HG02588 (cell line): ENCODE measurements around the gene LRTM1.

Source experiments
- ATAC-seq: cut with Tn5 transposase; IDR thresholded peaks from one replicate; pipeline ENCODE4 v1.9.1; 2021; ENCODE audit warnings: mild to moderate bottlenecking, moderate library complexity; ENCODE audit not compliant: unreplicated experiment

Gene LRTM1

GRCh38 chr3:54897028-54897711, 30.7 kb downstream of the LRTM1 start:
- ATAC-seq = no peak

GRCh38 chr3:54895613-54896012, 32.2 kb downstream of the LRTM1 start:
- ATAC-seq = no peak

DNA sequence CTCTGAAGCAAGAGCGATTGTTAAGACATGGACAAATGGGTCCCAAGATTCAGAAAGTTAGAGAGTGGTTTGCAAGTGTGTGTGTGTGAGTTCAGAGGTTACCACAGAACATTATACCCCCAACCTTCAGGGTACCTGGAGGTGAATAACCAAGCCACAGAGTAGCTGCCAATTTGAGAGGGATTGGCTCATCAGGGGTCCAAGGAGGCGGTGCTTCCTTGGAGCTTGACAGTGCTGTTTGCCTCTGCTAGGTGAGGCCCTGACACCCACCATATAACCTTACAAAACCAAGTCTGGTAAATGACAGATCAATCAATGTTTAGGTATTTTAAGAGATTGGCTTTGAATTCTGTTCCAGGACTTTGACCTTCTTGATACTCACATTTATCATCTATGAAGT, 35.7 kb downstream of the LRTM1 start:
- ATAC-seq = no peak

GRCh38 chr3:54891540-54891897, 36.3 kb downstream of the LRTM1 start:
- no peak for ATAC-seq

DNA sequence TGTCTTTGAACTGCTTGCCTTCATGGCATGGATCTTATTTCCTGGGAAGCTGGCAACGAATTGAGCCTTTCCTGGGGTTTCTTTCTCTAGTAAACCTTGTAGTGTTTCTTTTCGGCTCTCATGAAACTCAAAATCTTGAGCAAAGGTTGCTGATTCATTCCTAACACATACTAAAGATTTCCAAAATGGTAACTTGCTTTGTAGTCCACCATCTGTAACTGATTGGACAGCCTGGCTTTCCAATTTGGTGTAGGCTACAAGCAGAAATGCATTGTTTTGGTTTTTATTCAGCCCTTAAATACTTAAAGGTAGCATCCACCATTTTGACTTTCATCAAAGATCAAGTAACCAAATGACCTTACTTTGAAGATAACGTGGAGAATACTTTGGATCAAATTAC, 38.1 kb downstream of the LRTM1 start:
- ATAC-seq = no peak

DNA sequence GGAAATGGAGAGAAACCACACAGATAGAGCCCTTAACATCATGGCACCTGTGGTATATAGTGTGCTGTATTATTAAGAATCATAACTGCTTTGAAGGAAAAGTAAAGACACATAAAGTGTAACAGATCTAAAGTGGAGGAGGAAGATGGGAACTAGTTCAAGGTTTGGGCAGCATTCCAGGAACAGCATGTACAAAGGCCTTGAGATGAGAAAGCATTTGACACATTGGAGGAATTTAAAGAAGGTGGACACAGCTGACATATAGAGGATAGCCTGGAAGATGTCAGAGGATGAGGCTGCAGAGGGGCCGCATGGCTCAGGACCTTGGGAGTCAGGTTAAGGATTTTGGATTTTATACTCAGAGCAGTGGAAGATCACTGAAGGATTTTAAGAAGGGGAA, 39.0 kb downstream of the LRTM1 start:
- ATAC-seq = no peak

GRCh38 chr3:54888162-54888561, 39.7 kb downstream of the LRTM1 start:
- ATAC-seq = no peak

DNA sequence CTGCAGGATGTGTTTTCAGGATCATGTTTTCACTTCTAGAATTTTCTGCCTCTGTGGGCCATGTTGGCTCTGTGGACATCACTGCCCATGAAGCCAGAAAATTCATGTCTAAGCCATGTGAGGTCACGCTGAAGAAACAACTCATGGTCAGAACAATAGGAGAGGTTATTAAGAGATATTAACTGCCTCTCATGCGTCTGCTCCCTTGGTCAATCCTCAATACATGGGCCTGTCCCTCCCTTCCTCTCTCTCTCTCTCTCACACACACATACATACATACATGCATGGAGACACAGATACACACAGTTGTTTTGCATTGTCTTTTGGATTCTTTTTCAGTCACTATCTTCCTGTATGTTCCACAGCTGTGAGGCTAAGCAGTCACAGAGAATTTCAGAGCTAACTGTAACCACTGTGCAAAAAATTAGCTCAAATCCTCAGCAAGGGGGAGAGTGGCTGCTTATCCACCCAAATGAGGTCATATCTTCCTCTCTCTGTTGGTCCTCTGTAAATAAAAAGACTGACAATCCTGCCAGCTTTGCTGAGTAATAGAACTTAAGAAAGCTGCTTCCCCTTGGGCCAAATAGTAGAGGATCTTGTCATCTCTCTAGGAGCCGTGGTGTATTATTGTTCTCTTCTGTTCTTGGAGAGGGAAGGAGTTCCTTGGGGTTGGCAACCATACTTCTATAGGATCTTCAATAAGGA, 45.6 kb downstream of the LRTM1 start:
- no peak for ATAC-seq

DNA sequence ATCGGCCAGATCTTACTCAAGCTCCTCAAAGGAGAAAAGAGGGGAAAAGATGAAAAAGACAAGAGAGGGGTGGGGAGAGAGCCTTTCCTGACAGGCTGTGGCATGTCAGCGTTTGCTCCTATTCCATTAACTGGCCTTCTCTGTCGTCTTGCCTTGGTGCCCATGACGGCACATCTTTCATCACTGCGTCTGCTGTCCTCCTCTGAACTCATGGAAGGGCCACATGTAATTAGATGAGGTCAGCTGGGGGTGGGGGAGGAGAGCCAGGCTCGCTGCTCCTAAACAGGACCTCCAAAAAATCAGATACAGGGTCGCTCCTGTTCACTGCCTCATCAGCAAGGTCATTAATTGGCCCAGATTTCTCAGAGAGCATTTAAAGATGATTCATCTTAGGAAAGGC, 49.7 kb downstream of the LRTM1 start:
- no peak for ATAC-seq

DNA sequence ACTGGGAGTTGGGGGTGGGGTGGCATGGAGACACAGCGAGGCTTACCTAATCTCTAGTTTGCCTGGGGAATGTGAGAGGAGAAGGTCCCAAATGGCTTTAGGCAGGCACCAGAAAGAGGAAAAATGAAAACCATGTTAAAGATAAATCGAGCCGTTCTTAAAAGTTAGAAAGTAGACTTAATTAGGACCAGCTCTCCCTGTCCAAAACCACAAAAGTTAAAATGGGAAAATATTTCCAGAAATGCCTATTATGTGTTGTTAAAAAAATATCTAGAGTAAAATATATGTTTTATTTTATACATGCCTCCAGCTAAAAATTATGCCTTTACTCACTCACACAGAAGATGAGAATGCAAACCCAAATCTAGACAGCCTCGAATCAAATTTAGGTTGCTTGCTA, 50.1 kb downstream of the LRTM1 start:
- no peak for ATAC-seq

DNA sequence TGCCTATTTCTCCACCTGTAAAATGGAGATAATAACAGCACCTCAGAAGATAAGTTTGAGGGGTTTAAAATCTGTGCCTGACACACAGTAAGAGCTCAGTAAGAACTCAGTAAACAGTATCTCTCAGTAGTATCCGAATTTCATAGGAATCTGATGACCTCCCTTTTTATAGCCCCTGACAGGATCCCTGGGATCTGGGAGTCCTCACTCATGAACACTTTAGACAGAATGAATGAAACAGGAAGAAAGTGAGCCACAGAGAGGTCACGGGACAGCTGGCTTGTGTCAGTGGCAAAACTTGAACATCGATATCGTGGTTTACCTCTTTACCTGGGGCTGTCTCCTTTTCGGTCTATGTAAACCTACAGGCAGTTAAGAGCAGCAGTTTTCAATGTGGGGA, 51.2 kb downstream of the LRTM1 start:
- no peak for ATAC-seq

DNA sequence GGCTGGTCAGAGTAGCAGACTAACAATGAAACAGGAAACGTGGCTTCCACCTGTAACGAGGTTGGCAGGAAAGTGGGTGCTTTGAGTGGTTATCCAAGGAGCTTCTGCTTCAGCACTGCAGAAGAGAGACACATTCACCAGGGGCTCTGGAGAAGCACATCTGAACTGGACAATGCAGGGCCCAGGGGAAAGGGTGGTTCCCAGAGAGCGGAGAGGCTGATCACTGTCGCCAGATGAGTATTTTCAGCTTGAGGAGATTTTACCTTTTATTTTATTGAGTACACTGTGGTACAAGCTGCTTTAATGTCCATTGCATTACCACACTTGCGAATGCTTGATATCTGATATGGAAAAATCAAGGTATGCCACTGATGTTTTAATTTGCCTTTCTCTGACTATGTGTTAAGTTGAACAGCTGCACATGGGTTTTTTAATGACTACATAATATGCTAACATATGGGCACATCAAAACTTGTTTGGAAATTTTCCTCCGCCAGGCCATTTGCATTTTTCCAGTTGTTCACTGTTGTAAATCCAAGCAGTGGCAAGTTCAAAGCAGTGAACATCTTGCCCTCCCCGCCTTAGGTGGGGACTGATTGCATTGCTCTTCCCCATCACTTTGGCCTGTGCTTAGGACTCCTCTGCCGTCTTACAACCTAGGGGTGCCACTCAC, 52.1 kb downstream of the LRTM1 start:
- no peak for ATAC-seq

GRCh38 chr3:54874816-54875556, 52.9 kb downstream of the LRTM1 start:
- no peak for ATAC-seq

DNA sequence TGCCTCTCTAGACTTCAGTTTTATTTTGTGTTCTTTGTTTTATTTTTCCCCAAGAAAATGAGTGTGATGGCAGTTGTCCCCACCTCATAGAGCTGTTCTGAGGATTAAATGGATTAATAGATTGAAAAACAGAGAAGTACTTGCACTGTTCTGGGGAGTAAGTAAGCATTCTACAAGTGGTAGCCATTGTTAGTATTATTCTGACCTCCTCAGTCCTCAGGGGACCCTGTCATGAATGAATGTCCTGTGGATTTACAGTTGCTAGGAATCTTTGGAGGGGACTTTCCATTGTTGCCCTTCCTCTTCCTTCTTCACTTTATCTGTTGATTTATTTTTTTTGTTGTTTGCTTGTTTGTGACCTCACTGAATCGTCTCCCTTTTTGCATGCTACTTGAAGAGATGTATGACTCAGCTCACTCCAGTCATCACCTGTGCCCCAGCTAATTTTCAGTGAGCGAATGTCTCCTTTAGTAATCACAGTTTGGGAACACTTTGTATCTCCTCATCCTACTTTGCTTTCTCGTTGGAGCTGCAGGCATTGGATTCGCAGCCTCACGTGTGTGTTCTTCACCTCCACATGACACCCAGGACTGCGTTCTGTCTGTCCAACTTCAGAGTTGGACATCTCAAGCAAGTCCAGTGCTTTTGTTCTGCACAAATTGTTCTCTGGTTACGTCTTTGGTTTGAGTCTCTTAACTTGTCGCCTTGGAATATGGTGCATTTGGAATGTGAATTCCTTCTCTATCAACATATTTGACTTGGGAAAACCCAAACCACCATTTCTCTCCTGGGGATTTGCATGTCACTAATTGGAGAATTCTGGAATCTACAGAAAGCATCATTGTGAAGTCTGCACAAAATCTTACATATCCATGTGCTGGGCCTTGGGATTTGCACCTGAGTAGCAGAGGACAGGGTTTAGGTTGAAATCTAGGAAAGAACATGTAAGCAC, 54.5 kb downstream of the LRTM1 start:
- no peak for ATAC-seq

GRCh38 chr3:54871867-54872266, 56.0 kb downstream of the LRTM1 start:
- no peak for ATAC-seq

DNA sequence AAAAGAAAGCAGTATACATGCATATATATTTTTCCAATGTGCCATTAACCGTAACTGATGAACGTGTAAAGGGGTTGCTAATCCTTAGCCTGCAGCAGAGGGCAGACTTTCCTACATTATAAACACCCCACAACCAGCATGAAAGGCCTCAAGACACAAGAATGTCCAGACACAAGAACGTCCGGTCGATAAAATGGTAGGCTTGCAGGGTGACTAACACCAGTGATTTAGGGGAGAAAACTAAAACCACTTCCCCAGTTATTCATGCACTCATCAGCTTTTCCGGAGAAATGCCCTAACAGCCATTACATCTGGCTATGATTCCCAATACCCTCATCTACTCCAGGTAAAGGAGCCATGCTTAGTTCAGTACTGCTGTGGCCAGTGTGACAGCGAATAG, 57.4 kb downstream of the LRTM1 start:
- ATAC-seq = no peak
